ENCODE data around the gene C2orf42. TPM values are rescaled to one million over a fixed set of nuclear protein-coding genes. Genes with fewer than 3 reads are reported as not detected.

C2orf42 gene
- total RNA-seq, 1 donor from 2014 or later: 11.0 TPM

- H3K4me3 Mint-ChIP-seq (ENCODE audit: unreplicated experiment): peak overlapping the region; percentile 58
- peaks cover 8% of the 10 kb centered on the region for H3K9me3 Mint-ChIP-seq (ENCODE audit: unreplicated experiment)
- H3K36me3 Mint-ChIP-seq (ENCODE audit: unreplicated experiment): no peaks in the 10 kb centered on the region
- peak; percentile 32 for DNase-seq
- H3K27me3 Mint-ChIP-seq (ENCODE audit: unreplicated experiment): peaks cover 16% of the 10 kb centered on the region
- H3K27ac Mint-ChIP-seq (ENCODE audit: unreplicated experiment): peak overlapping the region; percentile 96
- peaks cover 24% of the 10 kb centered on the region for H3K4me1 Mint-ChIP-seq (ENCODE audit: low read depth, unreplicated experiment)
- no peak for TF ChIP-seq CTCF (IDR thresholded peaks at IDR 0.05; ENCODE audit: partially characterized antibody, unreplicated experiment)
Observed at GRCh38 chr2:70118798-70119454, 71.9 kb downstream of the C2orf42 start.

- Mint-ChIP-seq H3K27ac (ENCODE audit: unreplicated experiment) (no peak overlapping the region), H3K9me3 (ENCODE audit: unreplicated experiment) (peaks cover 4% of the 10 kb centered on the region), H3K4me3 (ENCODE audit: unreplicated experiment) (no peak overlapping the region), H3K36me3 (ENCODE audit: unreplicated experiment) (no peaks in the 10 kb centered on the region), H3K27me3 (ENCODE audit: unreplicated experiment) (peaks cover 9% of the 10 kb centered on the region), H3K4me1 (ENCODE audit: low read depth, unreplicated experiment) (peaks cover 13% of the 10 kb centered on the region)
- no peak for TF ChIP-seq CTCF (IDR thresholded peaks at IDR 0.05; ENCODE audit: partially characterized antibody, unreplicated experiment)
- DNase-seq: no peak
Observed at GRCh38 chr2:70116936-70117552, 73.8 kb downstream of the C2orf42 start.

GRCh38 chr2:70115646-70116442 is 75.0 kb downstream of the C2orf42 start:
- Mint-ChIP-seq H3K4me1 (ENCODE audit: low read depth, unreplicated experiment) (peaks cover 13% of the 10 kb centered on the region), H3K9me3 (ENCODE audit: unreplicated experiment) (peaks cover 4% of the 10 kb centered on the region), H3K36me3 (ENCODE audit: unreplicated experiment) (no peaks in the 10 kb centered on the region), H3K27ac (ENCODE audit: unreplicated experiment) (no peak overlapping the region), H3K4me3 (ENCODE audit: unreplicated experiment) (no peak overlapping the region), H3K27me3 (ENCODE audit: unreplicated experiment) (peaks cover 6% of the 10 kb centered on the region)
- TF ChIP-seq CTCF (IDR thresholded peaks at IDR 0.05; ENCODE audit: partially characterized antibody, unreplicated experiment): no peak
- DNase-seq: no peak

- no peaks in the 10 kb centered on the region for H3K36me3 Mint-ChIP-seq (ENCODE audit: unreplicated experiment)
- H3K27ac Mint-ChIP-seq (ENCODE audit: unreplicated experiment): no peak overlapping the region
- H3K27me3 Mint-ChIP-seq (ENCODE audit: unreplicated experiment): no peaks in the 10 kb centered on the region
- no peak for TF ChIP-seq CTCF (IDR thresholded peaks at IDR 0.05; ENCODE audit: partially characterized antibody, unreplicated experiment)
- DNase-seq: no peak
- no peaks in the 10 kb centered on the region for H3K9me3 Mint-ChIP-seq (ENCODE audit: unreplicated experiment)
- peaks cover 4% of the 10 kb centered on the region for H3K4me1 Mint-ChIP-seq (ENCODE audit: low read depth, unreplicated experiment)
- no peak overlapping the region for H3K4me3 Mint-ChIP-seq (ENCODE audit: unreplicated experiment)
Observed at GRCh38 chr2:70113359-70114070, 77.3 kb downstream of the C2orf42 start.
